ENCODE data around the gene CBX8. TPM values are rescaled to one million over a fixed set of nuclear protein-coding genes. Genes with fewer than 3 reads are reported as not detected.
"Not testable (repeated sequence)": the region's sequence is repeated elsewhere in the genome, so short reads cannot be mapped to it uniquely, and the experiment has no call there.

CBX8 gene
- total RNA-seq, 1 donor from 2014 or later: 5.3 TPM

GRCh38 chr17:79776376-79777119 lies 20.3 kb downstream of the CBX8 start:
- ATAC-seq: no peak
- DNase-seq (ENCODE audit: missing footprints): no peak
- intact Hi-C loops (cut with DNase I): no loop called here

GRCh38 chr17:79775632-79776031 lies 21.2 kb downstream of the CBX8 start:
- intact Hi-C loops (cut with DNase I): no loop called here

GRCh38 chr17:79774561-79774975 lies 22.3 kb downstream of the CBX8 start:
- no peak for ATAC-seq
- DNase-seq (ENCODE audit: missing footprints): no peak
- intact Hi-C loops (cut with DNase I): no loop called here

More at GRCh38 chr17:79775632-79776031, 21.2 kb downstream of the CBX8 start:
- DNase-seq (ENCODE audit: missing footprints) (no peak), ATAC-seq (no peak)

- intact Hi-C loops (cut with DNase I); ATAC-seq; DNase-seq (ENCODE audit: missing footprints): not testable (repeated sequence)
These were observed 24.2 kb downstream of the CBX8 start for GRCh38 chr17:79772726-79773125.

GRCh38 chr17:79771276-79771675 lies 25.6 kb downstream of the CBX8 start:
- DNase-seq (ENCODE audit: missing footprints) (no peak), ATAC-seq (no peak)
- intact Hi-C loops (cut with DNase I): no loop called here

- no peak for ATAC-seq
- intact Hi-C loops (cut with DNase I): no loop called here
- DNase-seq (ENCODE audit: missing footprints): no peak
These were observed 27.0 kb downstream of the CBX8 start for GRCh38 chr17:79769570-79770506.

GRCh38 chr17:79765708-79766107 lies 31.2 kb downstream of the CBX8 start:
- ATAC-seq: no peak
- intact Hi-C loops (cut with DNase I): no loop called here
- DNase-seq (ENCODE audit: missing footprints): no peak

GRCh38 chr17:79761894-79762589 lies 34.8 kb downstream of the CBX8 start:
- intact Hi-C loops (cut with DNase I): no loop called here
- DNase-seq (ENCODE audit: missing footprints): peak; percentile 0
- no peak for ATAC-seq

- DNase-seq (ENCODE audit: missing footprints) (peak; percentile 43), ATAC-seq (no peak)
- intact Hi-C loops (cut with DNase I): no loop called here
These were observed 36.5 kb downstream of the CBX8 start for GRCh38 chr17:79760197-79760906.

GRCh38 chr17:79758271-79758670 lies 38.6 kb downstream of the CBX8 start:
- no peak for ATAC-seq
- DNase-seq (ENCODE audit: missing footprints): no peak
- intact Hi-C loops (cut with DNase I): no loop called here

GRCh38 chr17:79757140-79757745 lies 39.6 kb downstream of the CBX8 start:
- intact Hi-C loops (cut with DNase I): no loop called here
- ATAC-seq: no peak
- peak; percentile 11 for DNase-seq (ENCODE audit: missing footprints)

GRCh38 chr17:79755591-79755990 lies 41.3 kb downstream of the CBX8 start:
- DNase-seq (ENCODE audit: missing footprints): peak; percentile 35
- intact Hi-C loops (cut with DNase I): no loop called here
- ATAC-seq: no peak

GRCh38 chr17:79754903-79755302 lies 42.0 kb downstream of the CBX8 start:
- intact Hi-C loops (cut with DNase I); ATAC-seq: not testable (repeated sequence)
- DNase-seq (ENCODE audit: missing footprints): peak; percentile 6

GRCh38 chr17:79754370-79754769 lies 42.5 kb downstream of the CBX8 start:
- intact Hi-C loops (cut with DNase I): no loop called here
- DNase-seq (ENCODE audit: missing footprints) (peak; percentile 32), ATAC-seq (no peak)

- no peak for ATAC-seq
- peak; percentile 23 for DNase-seq (ENCODE audit: missing footprints)
- intact Hi-C loops (cut with DNase I): no loop called here
These were observed 44.7 kb downstream of the CBX8 start for GRCh38 chr17:79752175-79752574.

- ATAC-seq: no peak
- DNase-seq (ENCODE audit: missing footprints): no peak
- intact Hi-C loops (cut with DNase I): no loop called here
These were observed 46.0 kb downstream of the CBX8 start for GRCh38 chr17:79750650-79751545.

- DNase-seq (ENCODE audit: missing footprints): peak; percentile 4
- ATAC-seq: no peak
- intact Hi-C loops (cut with DNase I): loop anchor here (10.0 kb wide), 1 partner anchor 95 kb away; no protein-coding TSS in a partner anchor
These were observed 46.9 kb downstream of the CBX8 start for GRCh38 chr17:79749958-79750357.

Data from Right ventricle myocardium inferior (tissue), 1 donor.